Thyroid gland (tissue), 4 donors: ENCODE data around the gene HOATZ. TPM values are rescaled to one million over a fixed set of nuclear protein-coding genes. Genes with fewer than 3 reads are reported as not detected.

ENCODE experiments used
- DNase-seq, 2 donors: peaks; one replicate each; pipeline ENCODE4 v3.0.0-alpha.2; 2019
- H3K27ac ChIP-seq, 3 donors: fragments of 200-600 bp; sonication (generic); 1 replicate in 2 of 3; 2 replicates in 1 of 3; pipeline ENCODE4 v1.5.1; 2016 to 2019; ENCODE audit warnings: mild to moderate bottlenecking in 1 of 3, moderate library complexity in 1 of 3
- H3K27me3 ChIP-seq: fragments of 200-600 bp; sonication (generic); one replicate; pipeline ENCODE4 v1.5.1; 2019
- H3K36me3 ChIP-seq, 2 donors: fragments of 200-600 bp; sonication (generic); one replicate each; pipeline ENCODE4 v1.5.1; 2016 to 2019
- H3K4me1 ChIP-seq, 2 donors: fragments of 200-600 bp; sonication (generic); one replicate each; pipeline ENCODE4 v1.5.1; 2017 to 2019
- H3K4me3 ChIP-seq, 3 donors: fragments of 200-600 bp; sonication (generic); replicated peaks in 1 of 3; 1 replicate in 2 of 3; 2 replicates in 1 of 3; pipeline ENCODE4 v1.5.1; 2016; ENCODE audit warnings: mild to moderate bottlenecking in 1 of 3
- H3K9me3 ChIP-seq: fragments of 200-600 bp; sonication (generic); one replicate; pipeline ENCODE4 v1.5.1; 2017
- POLR2A ChIP-seq, 2 donors: fragments of 450-650 bp; IDR thresholded peaks; one replicate each; pipeline ENCODE4 v1.6.1; 2017; ENCODE audit warnings: antibody characterized with exemption in 2 of 2, mild to moderate bottlenecking in 2 of 2, moderate library complexity in 1 of 2
- WGBS, 2 donors: methylation state at CpG; one replicate each; pipeline ENCODE4 v1.1.5; 2017; 5-methylcytosine and 5-hydroxymethylcytosine counted together
- intact Hi-C: fragments of 100-400 bp; cut with DNase I; formaldehyde crosslinking; loops from one replicate; pipeline ENCODE4 v1.15.1; 2023
- total RNA-seq, 4 donors: library from RNA; depleted of rRNA; stranded (reverse); fragments of >200 nt; gene quantifications; one replicate each; pipeline ENCODE4 v1.2.3, GENCODE V29; 2016
- TF ChIP-seq, protein P1 (sequence below), 6 experiments: fragments of 200-600 bp in 3 of 6; fragments of 450-650 bp in 3 of 6; sonication (generic) in 3 of 6; IDR thresholded peaks; one replicate each; pipeline ENCODE4 v1.5.1; 2016 to 2019; ENCODE audit warnings: antibody characterized with exemption in 6 of 6, mild to moderate bottlenecking in 2 of 6, inconsistent platforms in 1 of 6, moderate library complexity in 1 of 6

The HOATZ gene
- total RNA-seq, 4 donors from 2014 or later = not detected

DNA sequence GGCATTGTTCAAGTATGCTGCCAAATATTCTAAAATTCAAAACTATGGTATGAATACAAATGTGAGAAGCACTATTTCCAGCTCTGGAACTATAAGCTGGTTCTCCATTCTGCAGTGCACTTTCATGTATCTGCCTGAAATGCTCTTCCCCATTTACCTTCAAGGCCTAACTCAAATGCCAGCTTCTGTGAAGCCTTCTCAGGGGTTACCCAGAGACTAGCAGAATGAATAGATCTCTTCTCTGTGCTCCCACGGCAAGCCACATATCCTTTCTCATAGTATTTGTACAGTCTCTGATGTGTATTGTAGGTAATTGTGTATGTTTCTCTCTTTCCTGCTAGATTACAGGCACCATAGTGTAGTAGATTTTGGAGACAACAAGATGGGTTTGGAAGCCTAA is 4.1 kb downstream of the HOATZ start:
- Histone ChIP-seq H3K27me3 (no peaks in the 10 kb centered on the region), H3K36me3 (no peaks in the 10 kb centered on the region), H3K4me1 (no peaks in the 10 kb centered on the region), H3K9me3 (no peaks in the 10 kb centered on the region), H3K4me3 (no peak overlapping the region), H3K27ac (no peak overlapping the region)
- intact Hi-C loops = no loop called here
- DNase-seq = no peak
- TF ChIP-seq, protein P1, sequence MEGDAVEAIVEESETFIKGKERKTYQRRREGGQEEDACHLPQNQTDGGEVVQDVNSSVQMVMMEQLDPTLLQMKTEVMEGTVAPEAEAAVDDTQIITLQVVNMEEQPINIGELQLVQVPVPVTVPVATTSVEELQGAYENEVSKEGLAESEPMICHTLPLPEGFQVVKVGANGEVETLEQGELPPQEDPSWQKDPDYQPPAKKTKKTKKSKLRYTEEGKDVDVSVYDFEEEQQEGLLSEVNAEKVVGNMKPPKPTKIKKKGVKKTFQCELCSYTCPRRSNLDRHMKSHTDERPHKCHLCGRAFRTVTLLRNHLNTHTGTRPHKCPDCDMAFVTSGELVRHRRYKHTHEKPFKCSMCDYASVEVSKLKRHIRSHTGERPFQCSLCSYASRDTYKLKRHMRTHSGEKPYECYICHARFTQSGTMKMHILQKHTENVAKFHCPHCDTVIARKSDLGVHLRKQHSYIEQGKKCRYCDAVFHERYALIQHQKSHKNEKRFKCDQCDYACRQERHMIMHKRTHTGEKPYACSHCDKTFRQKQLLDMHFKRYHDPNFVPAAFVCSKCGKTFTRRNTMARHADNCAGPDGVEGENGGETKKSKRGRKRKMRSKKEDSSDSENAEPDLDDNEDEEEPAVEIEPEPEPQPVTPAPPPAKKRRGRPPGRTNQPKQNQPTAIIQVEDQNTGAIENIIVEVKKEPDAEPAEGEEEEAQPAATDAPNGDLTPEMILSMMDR (IDR thresholded peaks at IDR 0.05) = no peak
- no peak for TF ChIP-seq POLR2A (IDR thresholded peaks at IDR 0.05)
- 61 to 68% methylated on average over 1 of the region's 1 CpG for WGBS, 2 donors

DNA sequence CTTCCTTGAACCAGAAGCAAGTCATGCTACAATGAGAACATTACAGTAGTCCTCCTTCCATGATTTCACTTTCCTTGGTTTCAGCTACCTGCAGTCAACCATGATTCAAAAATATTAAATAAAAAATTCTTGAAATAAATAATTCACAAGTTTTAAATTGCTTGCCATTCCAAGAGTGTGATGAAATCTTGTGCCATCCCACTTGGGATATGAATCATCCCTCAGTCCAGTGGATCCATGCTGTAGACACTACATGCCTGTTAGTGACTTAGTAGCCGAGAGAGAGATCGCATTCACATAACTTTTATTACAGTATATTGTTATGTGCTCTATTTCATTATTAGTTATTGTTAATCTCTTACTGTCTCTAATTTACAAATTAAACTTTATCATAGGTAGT is 6.0 kb downstream of the HOATZ start:
- WGBS, 2 donors = 96 to 98% methylated on average over 2 of the region's 2 CpGs
- no peak for TF ChIP-seq POLR2A (IDR thresholded peaks at IDR 0.05)
- Histone ChIP-seq H3K27me3 (no peaks in the 10 kb centered on the region), H3K4me1 (no peaks in the 10 kb centered on the region), H3K9me3 (no peaks in the 10 kb centered on the region), H3K4me3 (no peak overlapping the region), H3K27ac (no peak overlapping the region), H3K36me3 (no peaks in the 10 kb centered on the region)
- DNase-seq = no peak
- intact Hi-C loops = no loop called here

DNA sequence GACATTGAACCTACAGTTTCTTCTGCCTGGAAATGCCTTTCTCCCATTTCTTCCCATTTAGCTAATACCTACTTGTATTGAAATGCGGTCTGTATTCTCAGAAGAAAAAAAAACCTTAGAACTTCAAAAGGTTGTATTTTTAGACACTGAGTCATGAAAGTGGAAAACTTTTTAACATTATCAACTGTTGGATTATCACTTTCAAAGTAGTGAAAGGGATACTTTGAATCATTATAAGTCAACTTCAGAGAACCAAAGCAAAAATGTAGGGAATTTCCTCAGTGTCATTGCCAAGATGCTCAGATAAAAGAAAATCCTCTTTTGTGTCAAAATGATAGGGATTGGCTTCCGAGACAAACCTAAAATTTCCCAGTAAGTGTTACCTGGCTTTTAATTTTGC is 6.6 kb downstream of the HOATZ start:
- H3K9me3 ChIP-seq = no peaks in the 10 kb centered on the region
- no peaks in the 10 kb centered on the region for H3K36me3 ChIP-seq
- H3K27ac ChIP-seq = no peak overlapping the region
- intact Hi-C loops = no loop called here
- WGBS, 2 donors = 79 to 85% methylated on average over 2 of the region's 2 CpGs
- no peaks in the 10 kb centered on the region for H3K4me1 ChIP-seq
- no peak overlapping the region for H3K4me3 ChIP-seq
- TF ChIP-seq, protein P1 (IDR thresholded peaks at IDR 0.05) = no peak
- no peak for TF ChIP-seq POLR2A (IDR thresholded peaks at IDR 0.05)
- no peaks in the 10 kb centered on the region for H3K27me3 ChIP-seq
- DNase-seq = no peak

DNA sequence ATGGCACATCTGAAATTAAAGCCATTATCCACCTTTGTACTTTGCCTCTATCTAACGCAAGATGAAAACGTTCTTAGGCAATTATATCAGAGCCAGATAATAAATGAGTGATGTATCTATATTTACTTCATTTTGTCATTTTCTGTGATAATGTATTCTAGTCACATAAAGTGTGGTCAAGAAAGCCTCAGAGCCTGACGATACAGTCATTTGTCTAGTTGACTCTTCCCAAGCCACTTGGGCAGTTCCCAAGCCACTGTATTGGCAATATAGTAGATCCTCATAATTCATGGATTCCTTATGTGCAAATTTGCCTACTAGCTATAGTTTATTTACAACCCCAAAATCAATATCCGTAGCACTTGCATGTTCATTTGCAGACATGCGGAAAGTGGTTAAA is 7.8 kb downstream of the HOATZ start:
- Histone ChIP-seq H3K36me3 (no peaks in the 10 kb centered on the region), H3K27ac (no peak overlapping the region)

DNA sequence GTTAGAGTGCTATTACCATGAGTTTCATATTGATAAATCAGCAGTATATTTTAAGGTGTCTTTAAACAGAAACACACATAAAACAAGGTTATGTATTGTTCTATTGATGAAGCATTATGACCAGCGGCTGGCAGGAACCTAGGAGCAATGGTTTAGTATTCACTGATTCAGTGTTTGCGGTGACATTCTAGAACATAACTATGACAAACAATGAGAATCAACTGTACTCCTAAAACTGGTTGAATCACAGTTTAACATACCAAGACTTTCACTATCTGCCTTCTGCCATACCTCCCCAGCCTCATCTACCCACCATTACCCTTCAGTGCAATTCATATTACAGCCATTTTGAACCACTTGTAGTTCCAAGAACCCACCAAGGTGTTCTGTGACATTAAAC is 8.8 kb downstream of the HOATZ start:
- no peak for DNase-seq
- TF ChIP-seq, protein P1 (IDR thresholded peaks at IDR 0.05) = no peak
- TF ChIP-seq POLR2A (IDR thresholded peaks at IDR 0.05) = no peak
- H3K27me3 ChIP-seq = no peaks in the 10 kb centered on the region
- intact Hi-C loops = no loop called here
- H3K27ac ChIP-seq = no peak overlapping the region
- H3K9me3 ChIP-seq = no peaks in the 10 kb centered on the region
- no peaks in the 10 kb centered on the region for H3K4me1 ChIP-seq
- WGBS, 2 donors = 97 to 100% methylated on average over 2 of the region's 2 CpGs
- no peaks in the 10 kb centered on the region for H3K36me3 ChIP-seq
- no peak overlapping the region for H3K4me3 ChIP-seq

More for the DNA sequence above, 7.8 kb downstream of the HOATZ start:
- no peak for DNase-seq
- intact Hi-C loops = no loop called here
- 91% methylated on average over 5 of the region's 5 CpGs for WGBS, 2 donors
- Histone ChIP-seq H3K4me3 (no peak overlapping the region), H3K27me3 (no peaks in the 10 kb centered on the region), H3K4me1 (no peaks in the 10 kb centered on the region), H3K9me3 (no peaks in the 10 kb centered on the region)
- no peak for TF ChIP-seq POLR2A (IDR thresholded peaks at IDR 0.05)
- TF ChIP-seq, protein P1 (IDR thresholded peaks at IDR 0.05) = no peak

DNA sequence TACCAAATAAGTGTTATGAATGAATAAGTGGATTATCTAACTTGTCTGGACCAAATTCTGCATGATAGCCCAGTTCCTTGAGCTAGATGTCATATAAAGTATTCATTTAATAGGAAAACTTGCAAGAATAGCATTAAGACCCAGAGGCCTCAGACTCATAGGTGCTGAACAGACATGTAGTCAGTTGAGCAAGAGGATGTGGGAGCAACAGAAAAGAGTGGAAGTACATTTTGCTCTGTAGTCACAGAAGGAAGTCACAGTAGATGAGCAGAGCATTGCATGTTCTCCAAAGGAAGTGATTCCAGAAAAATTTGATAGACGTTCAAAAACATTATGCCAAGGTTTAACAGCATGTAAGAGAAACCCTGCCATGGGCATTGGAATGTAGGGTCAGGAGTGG is 9.5 kb downstream of the HOATZ start:
- Histone ChIP-seq H3K27me3 (no peaks in the 10 kb centered on the region), H3K9me3 (no peaks in the 10 kb centered on the region), H3K4me3 (no peak overlapping the region), H3K27ac (no peak overlapping the region), H3K36me3 (no peaks in the 10 kb centered on the region), H3K4me1 (no peaks in the 10 kb centered on the region)
- WGBS, 2 donors = 65 to 83% methylated on average over 1 of the region's 1 CpG
- no peak for DNase-seq
- no peak for TF ChIP-seq POLR2A (IDR thresholded peaks at IDR 0.05)
- TF ChIP-seq, protein P1 (IDR thresholded peaks at IDR 0.05) = no peak
- intact Hi-C loops = no loop called here
